K562 (cell line): ENCODE data around the gene FAM227A. TPM values are rescaled to one million over a fixed set of nuclear protein-coding genes. Genes with fewer than 3 reads are reported as not detected.
A peak's percentile ranks its signal among the peaks of the same experiment; 100 is the strongest.

Experiments
- ATAC-seq: fragments of 200-7000 bp; cut with Tn5 transposase; 3 replicates; pipeline ENCODE4 v1.9.1; 2020; ENCODE audit warnings: moderate library complexity
- BruUV-seq: library from RNA; stranded (reverse); fragments of 400-500 nt; replicated peaks from 2 replicates; lab custom pipeline; 2021; lab: Mats Ljungman, UMichigan
- CTCF ChIA-PET: fragments of 300-600 bp; formaldehyde crosslinking; extraction: SDS; loops from one replicate; lab custom pipeline; 2021; ENCODE audit warnings: low intra/inter-chr PET ratio; lab: Yijun Ruan, JAX
- POLR2A ChIA-PET: fragments of 300-600, 350-650 bp; sonication (Branson Sonifier 250); formaldehyde crosslinking; extraction: SDS; loops from one replicate; lab custom pipeline; 2021; ENCODE audit warnings: antibody characterized with exemption, inconsistent platforms; lab: Yijun Ruan, JAX
- DNase-seq, 4 experiments: peaks; one replicate each; pipeline versions ENCODE4 v3.0.0 to v3.0.0-alpha.2; 2011 to 2018; ENCODE audit warnings: low spot score in 3 of 4, mixed read lengths in 3 of 4; ENCODE audit errors: extremely low read depth in 1 of 4
- FAIRE-seq: peaks from 2 replicates; lab custom pipeline; 2011; peaks lifted over from hg19 to GRCh38; lab: Jason Lieb, UNC
- H2AFZ ChIP-seq: 2 replicates; pipeline ENCODE4 v1.6.0; 2011; ENCODE audit warnings: low read depth, low read length, control low read depth, inconsistent platforms
- H3K27ac ChIP-seq: fragments of 200-600 bp; 3 replicates; pipeline ENCODE4 v1.8.0; 2011; ENCODE audit warnings: low read depth, mild to moderate bottlenecking, control low read depth, inconsistent platforms, low read length, moderate library complexity, mixed read lengths; ENCODE audit errors: extremely low read depth
- H3K27me3 ChIP-seq, 2 experiments: fragments of 300-600 bp in 1 of 2; 2 replicates in 1 of 2; 3 replicates in 1 of 2; pipeline versions ENCODE4 v1.6.0 to v1.8.0; 2011; ENCODE audit warnings: inconsistent platforms in 2 of 2, low read length in 2 of 2, mild to moderate bottlenecking in 1 of 2, mixed read lengths in 1 of 2, moderate library complexity in 1 of 2; ENCODE audit not compliant: control insufficient read depth in 2 of 2, insufficient read depth in 2 of 2
- H3K36me3 ChIP-seq: fragments of 300-600 bp; 3 replicates; pipeline ENCODE4 v1.8.0; 2011; ENCODE audit warnings: mild to moderate bottlenecking, low read length, inconsistent platforms; ENCODE audit not compliant: control insufficient read depth, insufficient read depth
- H3K4me1 ChIP-seq, 2 experiments: fragments of 200-600 bp in 1 of 2; replicated peaks in 1 of 2; 2 replicates in 1 of 2; 3 replicates in 1 of 2; pipeline versions ENCODE4 v1.5.1 to v1.8.0; 2011; ENCODE audit warnings: inconsistent platforms in 2 of 2, low read length in 2 of 2, mild to moderate bottlenecking in 1 of 2, mixed read lengths in 1 of 2, moderate library complexity in 1 of 2; ENCODE audit not compliant: control insufficient read depth in 2 of 2, insufficient read depth in 2 of 2
- H3K4me2 ChIP-seq: 2 replicates; pipeline ENCODE4 v1.6.1; 2011; ENCODE audit warnings: low read length, control low read depth, inconsistent platforms, mixed read lengths; ENCODE audit not compliant: insufficient read depth
- H3K4me3 ChIP-seq: fragments of 200-600 bp; sonication (generic), shearing (Covaris generic); 2 replicates; pipeline ENCODE4 v1.5.1; 2016; ENCODE audit warnings: control low read depth, inconsistent platforms
- H3K79me2 ChIP-seq: fragments of 200-600 bp; 3 replicates; pipeline ENCODE4 v1.8.0; 2011; ENCODE audit warnings: low read length, inconsistent platforms; ENCODE audit not compliant: control insufficient read depth, insufficient read depth
- H3K9ac ChIP-seq, 2 experiments: 2 replicates each; pipeline versions ENCODE4 v1.6.0 to v1.6.1; 2011; ENCODE audit warnings: low read depth in 2 of 2, low read length in 2 of 2, control low read depth in 1 of 2, inconsistent platforms in 1 of 2, mild to moderate bottlenecking in 1 of 2, mixed read lengths in 1 of 2; ENCODE audit not compliant: insufficient read depth in 1 of 2
- H3K9me1 ChIP-seq: one replicate; pipeline ENCODE4 v1.6.0; 2011; ENCODE audit warnings: inconsistent platforms, mild to moderate bottlenecking, low read length, moderate library complexity; ENCODE audit not compliant: control insufficient read depth, insufficient read depth
- H3K9me3 ChIP-seq: replicated peaks from 2 replicates; pipeline ENCODE4 v1.5.1; 2011; ENCODE audit warnings: low read depth, low read length, inconsistent platforms; ENCODE audit not compliant: control insufficient read depth, insufficient read depth
- H4K20me1 ChIP-seq: replicated peaks from 2 replicates; pipeline ENCODE4 v1.6.1; 2011; ENCODE audit warnings: low read length, inconsistent platforms, mixed read lengths; ENCODE audit not compliant: control insufficient read depth, insufficient read depth
- BACH1 ChIP-seq: fragments of 200-800 bp; sonication (Bioruptor generic); IDR thresholded peaks from 2 replicates; pipeline ENCODE4 v1.6.1; 2016; ENCODE audit warnings: missing genetic modification characterization, missing compliant biosample characterization
- BRCA1 ChIP-seq, 2 experiments: fragments of 450-650 bp in 1 of 2; sonication (generic) in 1 of 2; formaldehyde crosslinking in 1 of 2; IDR thresholded peaks; 2 replicates each; pipeline versions ENCODE4 v1.5.0 to v1.6.1; 2017 to 2020; ENCODE audit warnings: mild to moderate bottlenecking in 1 of 2, missing genetic modification reagents in 1 of 2
- FOXA3 ChIP-seq, 2 experiments: fragments of 450-650 bp in 1 of 2; sonication (generic) in 1 of 2; formaldehyde crosslinking; IDR thresholded peaks in 1 of 2; conservative IDR thresholded peaks in 1 of 2; 2 replicates each; pipeline versions ENCODE4 v1.4.0 to v1.8.0; 2020 to 2022; ENCODE audit warnings: mild to moderate bottlenecking in 2 of 2, missing genetic modification reagents in 1 of 2
- FOXM1 ChIP-seq, 2 experiments: fragments of 450-650 bp in 1 of 2; sonication (generic) in 1 of 2; formaldehyde crosslinking in 1 of 2; IDR thresholded peaks; 2 replicates each; pipeline versions ENCODE4 v1.6.1 to v1.9.0; 2017 to 2022; ENCODE audit warnings: low read depth in 2 of 2, mild to moderate bottlenecking in 2 of 2, missing genetic modification reagents in 1 of 2, moderate library complexity in 1 of 2
- MEIS2 ChIP-seq: fragments of 450-650 bp; IDR thresholded peaks from 2 replicates; pipeline ENCODE4 v1.6.1; 2014; ENCODE audit warnings: mild to moderate bottlenecking; ENCODE audit not compliant: partially characterized antibody
- MXI1 ChIP-seq: IDR thresholded peaks from 2 replicates; pipeline ENCODE4 v1.6.1; 2011; ENCODE audit warnings: low read depth, mild to moderate bottlenecking, improper control_type of control experiment, low read length
- PHF20 ChIP-seq: fragments of 450-650 bp; IDR thresholded peaks from 2 replicates; pipeline ENCODE4 v1.6.1; 2018; ENCODE audit not compliant: partially characterized antibody
- PPARD ChIP-seq: fragments of 250-450 bp; sonication (Bioruptor Pico); IDR thresholded peaks from 2 replicates; pipeline ENCODE4 v1.8.0; 2022; ENCODE audit warnings: inconsistent platforms, mild to moderate bottlenecking, moderate library complexity
- RNF219 ChIP-seq: fragments of 250-450 bp; sonication (Bioruptor Pico); IDR thresholded peaks from 2 replicates; pipeline ENCODE4 v1.5.0; 2022; ENCODE audit warnings: mild to moderate bottlenecking
- THRB ChIP-seq: fragments of 450-650 bp; formaldehyde crosslinking; conservative IDR thresholded peaks from 2 replicates; pipeline ENCODE4 v1.4.0; 2022; ENCODE audit warnings: mild to moderate bottlenecking, missing genetic modification characterization
- ZC3H11A ChIP-seq: IDR thresholded peaks from 2 replicates; pipeline ENCODE4 v1.6.1; 2012; ENCODE audit warnings: low read depth, low read length, improper control_type of control experiment
- ZNF316 ChIP-seq: fragments of 450-650 bp; IDR thresholded peaks from 2 replicates; pipeline ENCODE4 v1.6.1; 2016
- ZNF644 ChIP-seq: fragments of 200-800 bp; sonication (Bioruptor generic); IDR thresholded peaks from 2 replicates; pipeline ENCODE4 v1.6.1; 2016; ENCODE audit warnings: low read depth, missing genetic modification characterization, missing compliant biosample characterization
- WGBS: fragments of 100-300 bp; shearing (Covaris generic); methylation state at CpG from one replicate; pipeline ENCODE4 v1.1.6; 2016; ENCODE audit warnings: low coverage, mixed read lengths; ENCODE audit not compliant: insufficient coverage; ENCODE audit errors: missing lambda C conversion rate; 5-methylcytosine and 5-hydroxymethylcytosine counted together
- in situ Hi-C: fragments of 300-500 bp; cut with MboI; formaldehyde crosslinking; loops from 4 replicates; pipeline ENCODE4 v1.15.0; 2018; ENCODE audit warnings: inconsistent platforms, mixed read lengths
- intact Hi-C: fragments of 100-400 bp; cut with micrococcal nuclease; formaldehyde crosslinking; loops from 2 replicates; pipeline ENCODE4 v1.14.2; 2022
- polyA plus RNA-seq, 8 experiments: library from polyadenylated mRNA; depleted of rRNA in 4 of 8; stranded (reverse) in 5 of 8; unstranded in 3 of 8; fragments of >200 nt; fragmentation: Nextera tagmentation in 2 of 8; fragmentation: Illumina TruSeq in 1 of 8; extraction: Ambion mirVana in 2 of 8; extraction: Trizol in 1 of 8; gene quantifications; 2 replicates each; pipeline versions ENCODE4 v1.2.1 to v1.2.3, GENCODE V29; 2011 to 2014; ENCODE audit warnings: inconsistent platforms in 1 of 8, missing spikeins in 1 of 8
- total RNA-seq, 7 experiments: library from RNA; depleted of rRNA in 6 of 7; stranded (reverse); fragments of >200 nt in 6 of 7; fragmentation: Illumina TruSeq in 2 of 7; extraction: Trizol in 2 of 7; gene quantifications; 2 replicates each; pipeline versions ENCODE4 v1.2.1 to v1.2.3, GENCODE V29; 2011 to 2021; ENCODE audit warnings: low replicate concordance in 1 of 7

The FAM227A gene
- total and polyA plus RNA-seq, 9 of the 15 experiments (the other 6 are each of a cell fraction or from before 2014, with no cell fraction given), result 0.10 to 2.2 (median 0.83) TPM

GRCh38 chr22:38655519-38656255 is 505 bp downstream of the FAM227A start (continued):
- TF ChIP-seq THRB (CRISPR knock-in tag) (no peak), PPARD (CRISPR knock-in tag) (no peak), FOXM1 (IDR thresholded peaks at IDR 0.05; ENCODE audit: low read depth) (no peak), FOXM1 (CRISPR knock-in tag; IDR thresholded peaks at IDR 0.05; ENCODE audit: low read depth) (no peak), PHF20 (peak; percentile 11), BACH1 (tag) (no peak)
- TF ChIP-seq, all 486 proteins: peak for 5

- intact Hi-C loops (no loop called here), in situ Hi-C loops (no loop called here)
- Histone ChIP-seq H3K4me3 (no peak overlapping the region), H3K9me1 (no peaks in the 10 kb centered on the region), H3K27me3 (no peaks in the 10 kb centered on the region), H3K27ac (no peak overlapping the region), H2AFZ (no peak overlapping the region), H3K4me1 (peaks cover 9 to 10% of the 10 kb centered on the region in 2 experiments; a peak in 4 of 5 replicates), H3K79me2 (peaks cover 15% of the 10 kb centered on the region; the same call in 2 of the 3 replicates), H3K4me2 (no peak overlapping the region), H3K9ac (no peak overlapping the region), H4K20me1 (no peaks in the 10 kb centered on the region), H3K36me3 (no peaks in the 10 kb centered on the region), H3K9me3 (no peaks in the 10 kb centered on the region)
- FAIRE-seq (no peak), ATAC-seq (no peak), DNase-seq (no peak)
- ChIA-PET POLR2A (no interaction called here), CTCF (no interaction called here)
- TF ChIP-seq MEIS2, result peak; percentile 64
- TF ChIP-seq ZC3H11A, result no peak
- no peak for TF ChIP-seq RNF219 (CRISPR knock-in tag)
- TF ChIP-seq MXI1, result no peak
- TF ChIP-seq THRB (CRISPR knock-in tag), result no peak
- TF ChIP-seq ZNF316, result peak; percentile 63
- no peak for TF ChIP-seq FOXA3 (CRISPR knock-in tag; conservative IDR thresholded peaks at IDR 0.05 in 1 of 2, IDR thresholded peaks at IDR 0.05 in 1 of 2)
- TF ChIP-seq ZNF644 (tag), result no peak
- TF ChIP-seq BRCA1 (IDR thresholded peaks at IDR 0.05), result no peak
- TF ChIP-seq BRCA1 (CRISPR knock-in tag; IDR thresholded peaks at IDR 0.05), result no peak
- BruUV-seq, result no TSS peak
- 95% methylated on average over 8 of the region's 8 CpGs for WGBS
Measured at GRCh38 chr22:38653741-38654140, 2.5 kb downstream of the FAM227A start.
